ENCODE measurements around the gene SLC35C1.

The SLC35C1 gene

DNA sequence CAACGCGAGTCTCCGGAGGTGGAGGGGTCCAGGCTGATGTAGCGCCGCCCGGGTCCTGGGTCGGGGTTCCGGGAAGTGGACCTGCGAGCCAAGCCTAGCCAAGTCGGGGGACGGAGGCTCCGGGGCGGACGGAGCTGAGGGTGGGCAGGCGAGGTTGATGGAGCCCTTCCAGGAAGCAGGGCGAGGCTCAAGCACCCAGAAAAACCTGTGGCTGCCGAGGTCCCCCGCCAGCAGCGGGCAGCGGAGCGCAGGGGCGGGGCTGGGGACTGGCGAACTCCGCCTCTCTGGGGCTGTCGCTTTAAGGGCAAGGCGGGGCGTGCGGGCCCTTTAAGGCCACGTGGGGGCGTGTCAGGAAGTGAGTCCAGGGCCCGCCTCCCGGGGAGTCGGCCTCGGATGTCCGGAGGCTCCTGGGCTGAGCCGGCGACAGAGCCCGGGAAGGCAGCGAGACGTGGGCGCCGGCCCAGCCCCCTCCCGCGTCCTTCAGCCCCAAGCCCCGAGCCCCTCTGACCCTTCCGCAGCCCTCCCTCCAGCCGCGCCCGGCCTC, at the start of gene SLC35C1:
Gene SLC35C1 (plus strand): TSS at position 389 of the 544 bp plus-strand sequence. CDS start 653 bp downstream, outside the sequence.
- DNase-seq (ENCODE audit: low read depth): peak; percentile 97

- DNase-seq (ENCODE audit: low read depth): no peak
Observed at GRCh38 chr11:45755281-45755859, 49.6 kb upstream of the SLC35C1 start.

- no peak for DNase-seq (ENCODE audit: low read depth)
Observed at GRCh38 chr11:45756384-45757010, 48.5 kb upstream of the SLC35C1 start.

- DNase-seq (ENCODE audit: low read depth): no peak
Observed at GRCh38 chr11:45757672-45758071, 47.3 kb upstream of the SLC35C1 start.

- no peak for DNase-seq (ENCODE audit: low read depth)
Observed at GRCh38 chr11:45761659-45762058, 43.3 kb upstream of the SLC35C1 start.

GRCh38 chr11:45765107-45765668, 39.8 kb upstream of the SLC35C1 start:
- DNase-seq (ENCODE audit: low read depth): no peak

- DNase-seq (ENCODE audit: low read depth): no peak
Observed at GRCh38 chr11:45765836-45766235, 39.1 kb upstream of the SLC35C1 start.

GRCh38 chr11:45766469-45766868, 38.5 kb upstream of the SLC35C1 start:
- no peak for DNase-seq (ENCODE audit: low read depth)

- no peak for DNase-seq (ENCODE audit: low read depth)
Observed at GRCh38 chr11:45768486-45768885, 36.5 kb upstream of the SLC35C1 start.

DNA sequence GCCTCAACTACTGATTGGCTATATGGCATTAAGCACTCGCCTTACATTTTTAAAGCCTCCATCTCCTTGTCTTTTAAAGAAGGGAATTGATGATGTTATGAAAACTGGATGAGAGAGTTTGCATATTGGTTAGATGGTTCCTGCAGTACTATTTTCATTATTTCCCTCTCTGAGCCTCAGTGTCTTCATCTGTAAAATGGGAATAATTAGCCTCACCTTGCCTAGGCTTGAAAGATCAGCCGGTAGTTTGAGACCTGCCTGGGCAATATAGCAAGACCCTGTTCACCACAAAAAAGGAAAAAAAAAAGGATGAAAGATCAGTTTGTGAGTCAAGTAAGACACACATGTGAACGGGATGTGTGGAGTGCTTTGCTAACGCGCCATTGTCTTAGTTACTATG, 35.0 kb upstream of the SLC35C1 start:
- DNase-seq (ENCODE audit: low read depth): no peak

DNA sequence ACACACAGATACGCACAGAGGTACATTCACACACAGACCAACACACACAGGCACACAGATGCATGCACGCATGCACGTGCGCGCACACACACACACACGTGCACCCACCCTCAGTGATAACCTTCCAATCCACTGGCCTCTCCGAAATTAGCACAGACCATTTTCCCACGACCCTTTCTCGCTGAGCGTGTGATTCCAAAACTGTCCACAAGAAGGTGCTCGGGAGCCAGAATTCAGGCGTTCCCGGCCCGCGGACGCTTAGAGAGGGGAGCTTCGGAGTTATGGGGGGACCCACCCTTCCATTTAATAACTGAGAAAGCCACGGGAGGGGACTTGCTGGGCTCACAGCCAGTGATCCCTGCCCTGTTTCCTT, 33.8 kb upstream of the SLC35C1 start:
- peak; percentile 41 for DNase-seq (ENCODE audit: low read depth)

DNA sequence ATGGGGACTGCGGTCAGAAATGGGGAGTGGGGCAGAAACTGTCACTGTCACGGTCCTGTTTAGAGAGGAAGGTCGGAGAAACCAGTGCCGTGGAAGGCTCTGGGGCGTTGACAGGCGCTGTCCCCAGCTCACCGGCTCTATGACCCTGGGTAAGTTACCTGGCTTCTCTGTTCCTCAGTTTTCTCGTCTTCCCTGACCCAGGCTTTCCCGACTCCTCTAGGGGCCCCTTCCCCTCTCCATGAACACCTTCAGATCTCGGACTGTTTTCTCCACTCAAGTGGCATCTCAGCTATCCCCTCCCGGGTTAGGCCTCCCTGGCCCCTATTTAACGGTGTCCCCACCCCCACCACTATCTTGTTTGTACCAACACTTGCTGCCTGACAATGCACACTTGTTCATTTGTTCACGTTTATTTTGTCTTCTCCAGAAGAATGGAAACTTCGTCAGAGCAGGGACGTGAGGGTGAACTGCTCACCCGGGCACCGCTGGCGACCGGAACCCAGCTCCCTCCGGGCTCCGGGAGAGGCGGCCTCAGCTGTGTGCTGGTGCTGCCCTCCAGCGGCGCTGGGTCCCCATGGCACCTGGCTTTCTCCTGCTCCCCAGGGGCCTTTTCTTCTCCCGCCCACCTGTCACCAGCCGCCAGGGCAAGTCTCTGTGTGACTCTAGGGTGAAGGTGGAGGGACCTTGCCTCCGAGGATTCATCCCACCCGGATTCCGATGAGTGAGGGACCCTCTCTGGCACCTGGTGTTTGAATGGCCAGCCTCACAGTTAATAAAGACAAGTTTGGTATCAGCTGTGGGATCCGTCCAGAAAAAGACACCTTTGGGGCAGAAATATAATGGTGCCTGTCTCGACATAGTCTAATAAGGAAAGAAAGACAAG, 33.1 kb upstream of the SLC35C1 start:
- peak; percentile 75 for DNase-seq (ENCODE audit: low read depth)

DNA sequence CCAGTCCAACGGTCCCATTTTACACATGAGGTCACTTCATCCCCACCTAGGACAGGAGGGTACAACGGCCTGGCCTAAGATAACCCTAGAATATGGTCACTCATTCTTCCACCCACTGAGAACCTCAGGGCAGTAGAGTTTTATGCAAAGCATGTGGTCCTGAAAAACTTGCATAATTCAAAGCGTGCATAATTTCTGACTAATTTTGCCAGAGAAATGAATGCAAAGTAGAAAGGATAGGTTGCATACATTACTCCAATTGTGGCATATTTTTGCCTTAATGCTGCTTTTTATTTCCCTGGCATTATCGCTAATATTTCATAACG, 32.5 kb upstream of the SLC35C1 start:
- DNase-seq (ENCODE audit: low read depth): no peak

DNA sequence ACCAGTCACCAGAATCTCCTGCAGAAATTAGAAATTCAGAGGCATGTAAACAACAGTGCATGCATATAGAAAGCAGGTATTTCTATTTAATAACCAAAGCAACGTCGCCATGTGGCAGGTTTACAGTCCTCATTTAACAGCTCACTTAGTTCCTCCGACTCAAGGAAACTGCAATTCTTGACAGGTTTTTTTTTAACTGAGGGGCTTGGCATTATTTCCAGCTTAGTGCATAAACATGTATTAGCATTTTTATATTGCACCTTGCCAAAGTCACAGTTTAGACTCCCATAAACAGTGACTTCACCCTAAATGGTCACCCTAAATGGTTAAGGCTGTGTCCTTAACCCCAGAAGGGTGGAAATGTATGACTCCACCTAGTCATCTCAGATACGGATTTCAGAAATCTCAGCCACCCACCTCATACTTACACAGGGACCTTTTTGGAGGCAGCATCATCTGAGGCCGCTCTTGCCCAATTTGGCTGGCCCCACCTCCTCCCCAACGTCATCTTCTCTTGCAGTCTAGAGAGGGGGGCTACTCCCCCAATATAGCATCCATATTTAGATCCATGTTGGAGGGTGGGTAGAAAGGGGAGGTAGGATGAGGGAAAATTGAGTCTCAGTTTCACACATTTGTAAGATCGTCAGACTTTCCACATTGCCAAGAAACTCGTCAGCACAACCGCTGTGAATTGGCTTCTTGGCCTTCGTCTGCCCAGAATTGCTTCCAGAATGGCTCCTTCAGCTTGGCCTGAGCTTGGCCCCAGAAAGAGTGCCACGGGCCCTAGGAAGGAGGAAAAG, 31.8 kb upstream of the SLC35C1 start:
- DNase-seq (ENCODE audit: low read depth): no peak

- DNase-seq (ENCODE audit: low read depth): no peak
Observed at GRCh38 chr11:45773786-45774655, 30.9 kb upstream of the SLC35C1 start.

GRCh38 chr11:45774786-45775185, 30.2 kb upstream of the SLC35C1 start:
- DNase-seq (ENCODE audit: low read depth): no peak

- DNase-seq (ENCODE audit: low read depth): peak; percentile 77
Observed at GRCh38 chr11:45777127-45777969, 27.6 kb upstream of the SLC35C1 start.

DNA sequence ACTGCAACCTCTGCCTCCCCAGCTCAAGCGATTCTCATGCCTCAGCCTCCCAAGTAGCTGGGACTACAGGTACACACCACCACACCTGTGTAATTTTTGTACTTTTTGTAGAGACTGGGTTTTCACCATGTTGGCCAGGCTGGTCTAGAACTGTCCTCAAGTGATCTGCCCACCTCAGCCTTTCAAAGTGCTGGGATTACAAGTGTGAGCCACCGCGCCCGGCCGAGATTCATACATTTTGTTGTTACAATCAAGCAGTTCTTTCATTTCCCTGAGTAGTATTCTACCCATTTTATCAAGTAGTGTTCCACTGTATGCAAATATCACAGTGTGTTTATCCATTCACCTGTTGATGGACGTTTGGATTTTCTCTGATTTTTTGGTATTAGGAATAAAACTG, 26.6 kb upstream of the SLC35C1 start:
- no peak for DNase-seq (ENCODE audit: low read depth)

DNA sequence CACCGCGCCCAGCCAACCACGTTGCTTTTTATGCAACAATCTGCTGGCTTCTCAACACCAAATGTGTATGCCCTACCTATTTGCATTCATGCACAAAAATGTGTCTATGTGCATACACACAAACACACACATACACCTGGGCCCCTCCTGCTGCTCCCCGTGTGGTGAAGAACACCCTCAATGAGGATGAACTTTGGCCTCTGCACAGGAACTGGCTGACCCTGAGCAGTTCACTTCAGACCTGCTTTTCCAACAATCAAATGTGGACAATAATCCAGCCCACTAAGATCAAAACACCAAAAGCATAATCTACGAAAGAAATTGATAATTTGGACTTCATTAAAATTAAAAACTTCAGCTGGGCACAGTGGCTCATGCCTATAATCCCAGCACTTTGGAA, 25.3 kb upstream of the SLC35C1 start:
- no peak for DNase-seq (ENCODE audit: low read depth)

DNA sequence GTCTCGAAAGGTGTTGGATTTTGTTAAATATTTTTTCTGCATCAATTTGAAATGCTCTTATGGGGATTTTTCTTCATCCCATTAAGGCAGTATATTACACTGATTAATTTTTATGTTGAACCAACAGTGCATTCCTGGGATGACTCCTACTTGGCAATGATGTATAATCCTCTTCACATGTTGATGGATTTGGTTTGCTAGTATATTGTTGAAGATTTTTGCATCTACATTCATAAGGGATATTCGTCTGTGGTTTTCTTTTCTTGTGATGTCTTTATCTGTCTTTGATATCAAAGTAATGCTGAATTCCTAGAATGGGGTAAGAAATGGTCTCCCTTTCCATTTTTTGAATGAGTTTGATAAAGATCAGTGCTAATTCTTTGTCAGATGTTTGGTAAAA, 18.7 kb upstream of the SLC35C1 start:
- no peak for DNase-seq (ENCODE audit: low read depth)
